ENCODE measurements around the gene TENT4A.

TENT4A gene

GRCh38 chr5:6724321-6724929 is 11.2 kb downstream of the TENT4A start:
- TF ChIP-seq CTCF (IDR thresholded peaks at IDR 0.05) = no peak

DNA sequence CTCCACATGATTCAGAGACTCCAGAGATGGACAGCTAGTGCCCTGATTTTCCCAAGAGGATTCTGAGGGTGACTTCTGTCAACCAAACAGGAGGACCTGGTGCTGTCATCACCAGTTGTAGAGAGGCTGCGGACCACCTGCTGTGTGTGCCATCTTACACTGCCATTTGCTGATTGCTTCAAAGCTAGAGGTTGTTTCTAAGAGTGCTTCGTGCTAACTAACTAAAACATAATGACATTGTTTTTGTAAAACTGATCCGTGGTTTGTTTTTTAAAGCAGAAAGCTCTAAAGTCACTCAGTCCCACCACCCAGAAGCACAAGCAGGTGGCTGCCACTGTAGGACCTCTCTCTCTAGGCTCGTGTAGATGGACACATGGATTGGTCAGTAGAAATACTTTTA is 12.2 kb downstream of the TENT4A start:
- TF ChIP-seq CTCF (IDR thresholded peaks at IDR 0.05) = no peak

GRCh38 chr5:6726006-6726405 is 12.8 kb downstream of the TENT4A start:
- TF ChIP-seq CTCF (IDR thresholded peaks at IDR 0.05) = no peak

- TF ChIP-seq CTCF (IDR thresholded peaks at IDR 0.05) = no peak
Measured at GRCh38 chr5:6727231-6727630, 14.0 kb downstream of the TENT4A start.

DNA sequence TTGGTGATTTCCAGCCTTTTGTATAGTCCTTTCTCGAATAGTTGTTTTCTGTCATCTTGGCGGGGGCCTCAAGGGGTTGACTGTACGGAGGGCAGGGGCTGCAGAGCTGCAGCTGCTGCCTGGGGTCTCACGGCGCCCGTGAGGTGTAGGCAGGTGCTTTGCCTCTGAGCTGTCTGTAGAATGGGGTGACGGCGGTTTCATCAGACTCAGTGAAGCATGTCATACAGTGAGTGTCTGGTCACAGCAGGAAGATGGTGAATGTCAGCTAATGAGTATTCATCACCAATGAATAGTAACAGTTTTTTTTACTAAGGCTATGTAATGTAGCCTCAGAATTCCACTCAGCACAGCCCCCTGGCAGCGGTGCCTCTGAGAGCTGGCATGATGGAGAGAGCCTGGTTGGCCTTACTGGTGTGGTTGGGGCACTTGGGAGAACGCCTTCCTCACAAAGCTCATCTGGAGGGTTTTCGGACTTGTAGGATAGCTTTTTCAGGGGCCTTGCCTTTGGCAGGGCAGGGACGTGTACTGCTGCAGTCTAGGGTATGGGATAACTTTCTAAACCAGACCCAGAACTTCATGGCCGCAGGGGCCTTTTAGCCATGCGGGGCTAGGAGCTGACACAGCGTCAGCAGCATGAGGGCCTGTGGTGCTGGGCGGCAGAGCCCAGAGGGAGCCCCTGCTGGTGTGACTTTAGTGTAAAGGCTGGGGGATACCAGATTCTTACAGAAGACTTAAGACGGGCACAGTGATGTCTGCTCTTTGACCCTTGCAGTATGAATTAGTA is 15.0 kb downstream of the TENT4A start:
- TF ChIP-seq CTCF (IDR thresholded peaks at IDR 0.05) = no peak

GRCh38 chr5:6728795-6729183 is 15.6 kb downstream of the TENT4A start:
- TF ChIP-seq CTCF (IDR thresholded peaks at IDR 0.05) = no peak

DNA sequence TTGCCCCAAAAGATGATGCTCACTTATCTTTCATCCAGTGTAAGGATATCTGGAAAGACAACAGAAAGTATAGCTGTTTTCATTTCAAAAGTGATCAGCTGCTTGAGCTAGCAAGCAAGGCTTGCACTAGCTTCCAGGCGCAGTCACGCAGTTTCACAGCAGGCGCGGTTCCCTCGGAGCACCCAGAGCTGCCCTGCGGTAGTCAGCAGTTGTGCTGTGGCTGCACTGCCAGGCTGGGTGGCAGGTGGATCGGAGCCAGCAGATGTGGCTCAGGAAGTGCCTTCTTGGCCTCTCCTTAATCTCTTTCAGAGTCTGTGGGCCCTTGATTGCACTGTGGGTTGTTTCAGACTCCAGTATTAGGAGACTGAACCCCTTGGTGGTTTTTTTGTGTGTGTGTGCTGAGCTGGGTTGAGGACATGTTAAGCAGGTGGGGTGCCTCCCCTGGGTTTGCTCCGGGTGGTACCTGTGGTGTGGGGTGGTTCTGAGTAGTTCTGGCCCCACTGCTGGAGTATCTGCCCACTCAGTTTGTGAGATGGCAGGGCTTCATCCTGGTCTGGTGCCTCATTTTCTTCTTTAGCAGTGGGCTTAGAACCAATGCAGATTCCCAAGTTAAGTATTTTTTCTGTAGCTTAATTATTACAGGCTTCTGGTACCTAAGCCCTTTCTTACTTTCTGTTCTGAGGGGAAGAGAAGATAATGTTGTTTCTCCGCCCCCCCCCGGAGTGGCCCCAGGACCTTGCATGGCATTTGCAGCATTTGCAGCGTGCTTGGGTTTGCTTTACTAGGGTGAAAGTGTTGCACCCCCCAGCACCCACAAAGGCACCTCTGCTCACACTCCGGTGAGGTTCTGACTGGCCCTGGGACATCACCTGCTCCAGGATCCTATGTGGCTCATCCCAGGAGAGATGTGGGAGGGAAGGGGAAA is 16.4 kb downstream of the TENT4A start:
- no peak for TF ChIP-seq CTCF (IDR thresholded peaks at IDR 0.05)

Data from LNCAP (cell line).